Fibroblast of lung (primary cell): Measurements from ENCODE around the gene UBAP1. TPM values are rescaled to one million over a fixed set of nuclear protein-coding genes. Genes with fewer than 3 reads are reported as not detected.
"Not testable (repeated sequence)": the region's sequence is repeated elsewhere in the genome, so short reads cannot be mapped to it uniquely, and the experiment has no call there.

Experiments
- DNase-seq, 2 donors: peaks; one replicate each; pipeline versions ENCODE4 v3.0.0 to v3.0.0-alpha.2; 2010; ENCODE audit warnings: low read depth in 2 of 2
- H2AFZ ChIP-seq: 2 replicates; pipeline ENCODE4 v1.5.1; 2012; ENCODE audit warnings: low read length, control low read depth, inconsistent platforms
- H3K27ac ChIP-seq: 2 replicates; pipeline ENCODE4 v1.5.1; 2011; ENCODE audit warnings: low read length, control low read depth; ENCODE audit not compliant: insufficient read depth
- H3K27me3 ChIP-seq: 2 replicates; pipeline ENCODE4 v1.5.1; 2011; ENCODE audit warnings: mild to moderate bottlenecking, low read length; ENCODE audit not compliant: control insufficient read depth, insufficient read depth
- H3K36me3 ChIP-seq: 2 replicates; pipeline ENCODE4 v1.5.1; 2011; ENCODE audit warnings: low read length; ENCODE audit not compliant: control insufficient read depth, insufficient read depth
- H3K4me1 ChIP-seq: 2 replicates; pipeline ENCODE4 v1.5.1; 2011; ENCODE audit warnings: low read length; ENCODE audit not compliant: control insufficient read depth, insufficient read depth; ENCODE audit errors: extremely low read depth
- H3K4me2 ChIP-seq: 2 replicates; pipeline ENCODE4 v1.5.1; 2011; ENCODE audit warnings: low read length, control low read depth; ENCODE audit not compliant: insufficient read depth; ENCODE audit errors: extremely low read depth
- H3K4me3 ChIP-seq, 4 experiments: fragments of 200-600 bp in 1 of 4; sonication (generic) in 1 of 4; replicated peaks in 1 of 4; 2 replicates each; pipeline ENCODE4 v1.5.1; 2011 to 2016; ENCODE audit warnings: low read length in 4 of 4, low read depth in 3 of 4, mild to moderate bottlenecking in 3 of 4, control low read depth in 2 of 4, inconsistent platforms in 1 of 4, mixed read lengths in 1 of 4; ENCODE audit not compliant: insufficient read depth in 1 of 4; ENCODE audit errors: control extremely low read depth in 1 of 4
- H3K79me2 ChIP-seq: 2 replicates; pipeline ENCODE4 v1.5.1; 2012; ENCODE audit warnings: mild to moderate bottlenecking, low read length, inconsistent platforms; ENCODE audit not compliant: control insufficient read depth, insufficient read depth
- H3K9ac ChIP-seq: 2 replicates; pipeline ENCODE4 v1.5.1; 2011; ENCODE audit warnings: mild to moderate bottlenecking, low read length, control low read depth; ENCODE audit not compliant: insufficient read depth
- H3K9me3 ChIP-seq: 2 replicates; pipeline ENCODE4 v1.5.1; 2012; ENCODE audit warnings: low read depth, low read length; ENCODE audit not compliant: control insufficient read depth, insufficient read depth
- H4K20me1 ChIP-seq: 2 replicates; pipeline ENCODE4 v1.5.1; 2011; ENCODE audit warnings: low read length; ENCODE audit not compliant: control insufficient read depth, insufficient read depth; ENCODE audit errors: extremely low read depth
- EZH2 ChIP-seq: IDR thresholded peaks from 2 replicates; pipeline ENCODE4 v1.5.1; 2012; ENCODE audit warnings: low read length, control low read depth, mild to moderate bottlenecking; ENCODE audit errors: missing control alignments
- polyA plus RNA-seq, 2 donors: library from polyadenylated mRNA; depleted of rRNA in 1 of 2; stranded (reverse) in 1 of 2; unstranded in 1 of 2; fragments of >200 nt; gene quantifications; 2 replicates each; pipeline ENCODE4 v1.2.1, GENCODE V29; 2011 to 2012; ENCODE audit warnings: missing spikeins in 1 of 2
- total RNA-seq: library from RNA; depleted of rRNA; stranded (reverse); fragments of >200 nt; gene quantifications from 2 replicates; pipeline ENCODE4 v1.2.1, GENCODE V29; 2014
- TF ChIP-seq, protein P1 (sequence below), 2 donors: IDR thresholded peaks in 1 of 2; conservative IDR thresholded peaks in 1 of 2; 1 replicate in 1 of 2; 2 replicates in 1 of 2; pipeline ENCODE4 v1.5.1; 2011 to 2012; ENCODE audit warnings: low read length in 2 of 2, control low read depth in 1 of 2, inconsistent platforms in 1 of 2, low read depth in 1 of 2, mild to moderate bottlenecking in 1 of 2

The UBAP1 gene
- total and polyA plus RNA-seq, 2 donors (not counting 1 experiment from before 2014, with no cell fraction given): 41.6 to 58.1 TPM

DNA sequence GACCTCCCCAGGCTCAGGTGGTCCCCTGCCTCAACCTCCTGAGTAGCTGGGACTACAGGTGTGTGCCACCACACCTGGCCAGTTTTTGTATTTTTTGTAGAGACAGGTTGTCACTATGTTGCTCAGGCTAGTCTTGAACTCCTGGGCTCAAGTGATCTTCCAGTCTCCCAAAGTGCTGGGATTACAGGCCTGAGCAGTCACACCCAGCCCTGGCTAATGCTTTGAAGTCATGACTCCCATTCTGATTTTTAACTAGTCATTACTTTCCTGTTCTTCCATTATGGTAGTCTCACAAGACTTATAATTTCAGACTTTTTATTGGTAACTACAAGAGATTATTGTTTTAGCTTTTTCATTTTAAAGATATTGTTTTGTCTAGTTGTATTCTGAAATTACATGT, 26.3 kb downstream of the UBAP1 start:
- H3K9ac ChIP-seq: no peak overlapping the region
- H3K9me3 ChIP-seq: no peaks in the 10 kb centered on the region
- H3K4me1 ChIP-seq: peaks cover 3% of the 10 kb centered on the region
- no peak overlapping the region for H3K4me3 ChIP-seq
- no peak for TF ChIP-seq EZH2
- TF ChIP-seq, protein P1, sequence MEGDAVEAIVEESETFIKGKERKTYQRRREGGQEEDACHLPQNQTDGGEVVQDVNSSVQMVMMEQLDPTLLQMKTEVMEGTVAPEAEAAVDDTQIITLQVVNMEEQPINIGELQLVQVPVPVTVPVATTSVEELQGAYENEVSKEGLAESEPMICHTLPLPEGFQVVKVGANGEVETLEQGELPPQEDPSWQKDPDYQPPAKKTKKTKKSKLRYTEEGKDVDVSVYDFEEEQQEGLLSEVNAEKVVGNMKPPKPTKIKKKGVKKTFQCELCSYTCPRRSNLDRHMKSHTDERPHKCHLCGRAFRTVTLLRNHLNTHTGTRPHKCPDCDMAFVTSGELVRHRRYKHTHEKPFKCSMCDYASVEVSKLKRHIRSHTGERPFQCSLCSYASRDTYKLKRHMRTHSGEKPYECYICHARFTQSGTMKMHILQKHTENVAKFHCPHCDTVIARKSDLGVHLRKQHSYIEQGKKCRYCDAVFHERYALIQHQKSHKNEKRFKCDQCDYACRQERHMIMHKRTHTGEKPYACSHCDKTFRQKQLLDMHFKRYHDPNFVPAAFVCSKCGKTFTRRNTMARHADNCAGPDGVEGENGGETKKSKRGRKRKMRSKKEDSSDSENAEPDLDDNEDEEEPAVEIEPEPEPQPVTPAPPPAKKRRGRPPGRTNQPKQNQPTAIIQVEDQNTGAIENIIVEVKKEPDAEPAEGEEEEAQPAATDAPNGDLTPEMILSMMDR (conservative IDR thresholded peaks at IDR 0.05 in 1 of 2, IDR thresholded peaks at IDR 0.05 in 1 of 2; ENCODE audit: low read depth in 1 of 2, low read length in 2 of 2): no peak
- peaks cover 51% of the 10 kb centered on the region for H3K79me2 ChIP-seq
- H3K36me3 ChIP-seq: no peaks in the 10 kb centered on the region
- no peaks in the 10 kb centered on the region for H4K20me1 ChIP-seq
- H3K27ac ChIP-seq: no peak overlapping the region
- H2AFZ ChIP-seq: no peak overlapping the region
- H3K27me3 ChIP-seq: no peaks in the 10 kb centered on the region
- no peak overlapping the region for H3K4me2 ChIP-seq
- no peak for DNase-seq

DNA sequence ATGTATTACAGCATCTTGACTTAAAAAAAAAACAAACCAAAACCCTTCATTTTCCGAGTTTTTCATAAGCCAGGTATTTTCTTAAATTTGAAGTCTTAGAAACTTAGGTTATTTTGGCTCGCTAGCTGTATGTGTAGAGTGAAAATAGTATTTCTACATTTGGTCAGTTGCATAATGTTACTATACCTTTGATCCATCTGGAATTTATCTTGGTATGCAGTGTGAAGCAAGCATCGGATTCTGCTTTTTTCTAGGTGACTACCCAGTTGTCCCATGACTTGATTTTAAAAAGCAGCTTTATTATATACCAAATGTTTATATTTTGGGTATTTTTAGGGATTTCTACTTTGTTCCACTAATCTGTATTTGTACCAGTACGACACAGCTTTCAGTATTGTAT, 27.7 kb downstream of the UBAP1 start:
- H3K79me2 ChIP-seq: peaks cover 51% of the 10 kb centered on the region
- no peak for TF ChIP-seq EZH2
- TF ChIP-seq, protein P1 (conservative IDR thresholded peaks at IDR 0.05 in 1 of 2, IDR thresholded peaks at IDR 0.05 in 1 of 2; ENCODE audit: low read depth in 1 of 2, low read length in 2 of 2): no peak
- DNase-seq: no peak

DNA sequence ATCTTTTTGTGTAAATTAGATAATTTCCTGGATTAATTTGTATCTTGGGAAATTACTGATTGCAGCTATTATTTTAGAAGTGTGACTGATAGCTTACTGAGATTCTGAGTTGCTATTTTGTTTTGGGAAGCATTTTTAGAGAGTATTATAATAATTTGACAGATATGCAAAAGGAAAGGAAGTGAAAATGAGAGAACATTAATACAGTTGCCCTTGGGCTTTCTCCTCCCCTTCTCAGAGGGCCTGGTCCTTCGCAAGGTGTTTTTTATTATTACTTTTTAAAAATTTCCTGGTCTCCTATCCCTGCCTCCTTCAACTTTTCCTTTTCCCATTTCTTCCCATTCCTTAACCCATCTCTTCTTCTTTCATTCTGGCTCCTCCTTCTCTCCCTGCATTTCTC, 32.6 kb downstream of the UBAP1 start:
- no peak for TF ChIP-seq EZH2
- TF ChIP-seq, protein P1 (conservative IDR thresholded peaks at IDR 0.05 in 1 of 2, IDR thresholded peaks at IDR 0.05 in 1 of 2; ENCODE audit: low read depth in 1 of 2, low read length in 2 of 2): no peak
- H3K9me3 ChIP-seq: no peaks in the 10 kb centered on the region

More for the DNA sequence above, 27.7 kb downstream of the UBAP1 start:
- Histone ChIP-seq H3K4me2 (no peak overlapping the region), H3K9me3 (no peaks in the 10 kb centered on the region), H3K4me3 (no peak overlapping the region), H3K27me3 (no peaks in the 10 kb centered on the region), H3K27ac (no peak overlapping the region), H3K4me1 (peaks cover 3% of the 10 kb centered on the region), H4K20me1 (no peaks in the 10 kb centered on the region), H3K9ac (no peak overlapping the region), H2AFZ (no peak overlapping the region), H3K36me3 (no peaks in the 10 kb centered on the region)

DNA sequence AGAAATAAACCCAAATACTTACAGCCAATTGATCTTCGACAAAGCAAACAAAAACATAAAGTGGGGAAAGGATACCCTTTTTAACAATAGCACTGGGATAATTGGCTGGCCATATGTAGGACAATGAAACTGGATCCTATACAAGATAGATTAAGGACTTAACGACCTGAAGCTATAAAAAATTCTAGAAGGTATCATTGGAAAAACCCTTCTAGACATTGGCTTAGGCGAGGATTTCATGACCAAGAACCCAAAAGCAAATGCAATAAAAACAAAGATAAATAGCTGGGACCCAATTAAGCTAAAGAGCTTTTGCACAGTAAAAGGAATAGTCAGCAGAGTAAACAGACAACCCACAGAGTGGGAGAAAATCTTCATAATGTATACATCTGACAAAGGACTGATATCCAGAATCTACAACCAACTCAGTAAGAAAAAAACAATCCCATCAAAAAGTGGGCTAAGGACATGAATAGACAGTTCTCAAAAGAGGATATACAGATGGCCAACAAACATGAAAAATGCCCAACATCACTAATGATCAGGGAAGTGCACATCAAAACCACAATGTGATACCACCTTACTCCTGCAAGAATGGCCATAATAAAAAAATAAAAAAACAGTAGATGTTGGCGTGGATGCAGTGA, 35.6 kb downstream of the UBAP1 start:
- H3K36me3 ChIP-seq, H3K4me1 ChIP-seq, H3K4me3 ChIP-seq, H3K27ac ChIP-seq, H3K4me2 ChIP-seq, H3K9me3 ChIP-seq, DNase-seq, H4K20me1 ChIP-seq, H2AFZ ChIP-seq, H3K27me3 ChIP-seq, H3K9ac ChIP-seq: not testable (repeated sequence)
- peaks cover 18% of the 10 kb centered on the region for H3K79me2 ChIP-seq

More for the DNA sequence above, 32.6 kb downstream of the UBAP1 start:
- Histone ChIP-seq H3K36me3 (no peaks in the 10 kb centered on the region), H3K4me3 (no peak overlapping the region), H2AFZ (no peak overlapping the region), H3K27me3 (no peaks in the 10 kb centered on the region), H4K20me1 (peaks cover 1% of the 10 kb centered on the region), H3K79me2 (peaks cover 28% of the 10 kb centered on the region), H3K4me1 (no peaks in the 10 kb centered on the region), H3K27ac (no peak overlapping the region), H3K9ac (no peak overlapping the region), H3K4me2 (no peak overlapping the region)
- no peak for DNase-seq
